ENCODE measurements around the gene LRRC42. TPM values are rescaled to one million over a fixed set of nuclear protein-coding genes. Genes with fewer than 3 reads are reported as not detected.

LRRC42 gene
- total RNA-seq, 2 donors from 2014 or later: 46.0 to 55.1 TPM

- WGBS, 2 experiments (ENCODE audit: insufficient coverage in 1 of 2, insufficient read length in 1 of 2): 84 to 100% methylated on average over 1 to 3 of the region's 3 CpGs
- no peak overlapping the region for H3K27ac ChIP-seq (ENCODE audit: low read depth, low read length)
- no peaks in the 10 kb centered on the region for H3K27me3 ChIP-seq (ENCODE audit: control insufficient read depth, insufficient read depth, low read length, poor library complexity, severe bottlenecking)
Observed at GRCh38 chr1:53919675-53920066, 26.5 kb upstream of the LRRC42 start.

GRCh38 chr1:53927376-53927881 is 18.7 kb upstream of the LRRC42 start:
- no peak overlapping the region for H3K27ac ChIP-seq (ENCODE audit: low read depth, low read length)
- Mint-ChIP-seq H3K4me1 (peaks cover 10% of the 10 kb centered on the region), H3K9me3 (peaks cover 8% of the 10 kb centered on the region), H3K27me3 (ENCODE audit: insufficient read depth) (no peaks in the 10 kb centered on the region), H3K36me3 (ENCODE audit: low read depth) (peaks cover 51% of the 10 kb centered on the region), H3K4me3 (no peak overlapping the region), H3K27ac (no peak overlapping the region)
- no peak for TF ChIP-seq CTCF (conservative IDR thresholded peaks at IDR 0.05)
- H3K27me3 ChIP-seq (ENCODE audit: control insufficient read depth, insufficient read depth, low read length, poor library complexity, severe bottlenecking): no peaks in the 10 kb centered on the region
- peaks cover 9% of the 10 kb centered on the region for H3K4me1 ChIP-seq (ENCODE audit: control insufficient read depth, insufficient read depth, low read length)
- no peak overlapping the region for H3K9ac ChIP-seq (ENCODE audit: extremely low read depth, low read length, poor library complexity, severe bottlenecking)
- DNase-seq: no peak
- peaks cover 9% of the 10 kb centered on the region for H3K9me3 ChIP-seq (ENCODE audit: control insufficient read depth, low read length)
- no peak overlapping the region for H3K4me3 ChIP-seq (ENCODE audit: low read length)
- 100% methylated on average over 2 of the region's 2 CpGs; no CpG with 5 or more reads in 1 of the 2 experiments for WGBS, 2 experiments (ENCODE audit: insufficient coverage in 1 of 2, insufficient read length in 1 of 2)
- H3K36me3 ChIP-seq (ENCODE audit: control insufficient read depth, insufficient read depth, low read length): peaks cover 38% of the 10 kb centered on the region

More at GRCh38 chr1:53919675-53920066, 26.5 kb upstream of the LRRC42 start:
- no peak overlapping the region for H3K4me3 ChIP-seq (ENCODE audit: low read length)
- DNase-seq: no peak
- H3K27me3 Mint-ChIP-seq (ENCODE audit: insufficient read depth): no peaks in the 10 kb centered on the region
- no peaks in the 10 kb centered on the region for H3K4me1 ChIP-seq (ENCODE audit: control insufficient read depth, insufficient read depth, low read length)
- no peak overlapping the region for H3K27ac Mint-ChIP-seq
- H3K9me3 Mint-ChIP-seq: peaks cover 3% of the 10 kb centered on the region
- H3K9ac ChIP-seq (ENCODE audit: extremely low read depth, low read length, poor library complexity, severe bottlenecking): no peak overlapping the region
- peaks cover 16% of the 10 kb centered on the region for H3K9me3 ChIP-seq (ENCODE audit: control insufficient read depth, low read length)
- H3K36me3 ChIP-seq (ENCODE audit: control insufficient read depth, insufficient read depth, low read length): peaks cover 46% of the 10 kb centered on the region
- H3K4me1 Mint-ChIP-seq: no peaks in the 10 kb centered on the region
- TF ChIP-seq CTCF (conservative IDR thresholded peaks at IDR 0.05): no peak
- no peak overlapping the region for H3K4me3 Mint-ChIP-seq
- H3K36me3 Mint-ChIP-seq (ENCODE audit: low read depth): peaks cover 51% of the 10 kb centered on the region

GRCh38 chr1:53929246-53929960 is 16.7 kb upstream of the LRRC42 start:
- no peaks in the 10 kb centered on the region for H3K27me3 Mint-ChIP-seq (ENCODE audit: insufficient read depth)
- H3K27me3 ChIP-seq (ENCODE audit: control insufficient read depth, insufficient read depth, low read length, poor library complexity, severe bottlenecking): no peaks in the 10 kb centered on the region
- peaks cover 22% of the 10 kb centered on the region for H3K9me3 Mint-ChIP-seq
- H3K36me3 ChIP-seq (ENCODE audit: control insufficient read depth, insufficient read depth, low read length): peaks cover 37% of the 10 kb centered on the region
- H3K4me1 Mint-ChIP-seq: peaks cover 10% of the 10 kb centered on the region
- H3K36me3 Mint-ChIP-seq (ENCODE audit: low read depth): peaks cover 56% of the 10 kb centered on the region
- H3K27ac Mint-ChIP-seq: peak overlapping the region; percentile 64
- peaks cover 9% of the 10 kb centered on the region for H3K4me1 ChIP-seq (ENCODE audit: control insufficient read depth, insufficient read depth, low read length)
- H3K9ac ChIP-seq (ENCODE audit: extremely low read depth, low read length, poor library complexity, severe bottlenecking): peak overlapping the region; percentile 29
- WGBS, 2 experiments (ENCODE audit: insufficient coverage in 1 of 2, insufficient read length in 1 of 2): 86% methylated on average over 2 of the region's 2 CpGs; no CpG with 5 or more reads in 1 of the 2 experiments
- no peak overlapping the region for H3K4me3 Mint-ChIP-seq
- H3K27ac ChIP-seq (ENCODE audit: low read depth, low read length): no peak overlapping the region
- no peak for DNase-seq
- TF ChIP-seq CTCF (conservative IDR thresholded peaks at IDR 0.05): no peak
- peaks cover 29% of the 10 kb centered on the region for H3K9me3 ChIP-seq (ENCODE audit: control insufficient read depth, low read length)
- no peak overlapping the region for H3K4me3 ChIP-seq (ENCODE audit: low read length)
